Measurements from ENCODE around the gene ECHS1. TPM values are rescaled to one million over a fixed set of nuclear protein-coding genes. Genes with fewer than 3 reads are reported as not detected.
A peak's percentile ranks its signal among the peaks of the same experiment; 100 is the strongest.

ECHS1 gene
- total and polyA plus RNA-seq, 8 donors: 71.0 to 87.1 (median 76.7) TPM

GRCh38 chr10:133318494-133319127, 54.5 kb downstream of the ECHS1 start:
- H3K36me3 ChIP-seq: no peaks in the 10 kb centered on the region
- intact Hi-C loops (cut with DNase I): no loop called here
- H3K27ac ChIP-seq: no peak overlapping the region
- peak in 3 of 4 donors; percentile 52 to 93 (median 56) for DNase-seq
- no peaks in the 10 kb centered on the region for H3K9me3 ChIP-seq
- ATAC-seq: peak; percentile 98
- peaks cover 0 to 13% of the 10 kb centered on the region in 2 donors for H3K4me1 ChIP-seq
- peak; percentile 59 to 78 for TF ChIP-seq CTCF (IDR thresholded peaks at IDR 0.05)
- H3K4me3 ChIP-seq: no peak overlapping the region
- H3K27me3 ChIP-seq: peaks cover 0 to 35% of the 10 kb centered on the region in 2 donors

- H3K4me1 ChIP-seq: peaks cover 0 to 14% of the 10 kb centered on the region in 2 donors
- H3K27ac ChIP-seq: no peak overlapping the region
- H3K4me3 ChIP-seq: no peak overlapping the region
- no peak for ATAC-seq
- TF ChIP-seq CTCF (IDR thresholded peaks at IDR 0.05): no peak
- H3K36me3 ChIP-seq: peaks cover 0 to 16% of the 10 kb centered on the region in 2 donors
- H3K9me3 ChIP-seq: no peaks in the 10 kb centered on the region
- DNase-seq: no peak
- H3K27me3 ChIP-seq: peaks cover 0 to 28% of the 10 kb centered on the region in 2 donors
- intact Hi-C loops (cut with DNase I): no loop called here
These were observed 56.4 kb downstream of the ECHS1 start for GRCh38 chr10:133316732-133317131.

GRCh38 chr10:133316266-133316665, 56.9 kb downstream of the ECHS1 start:
- peaks cover 0 to 28% of the 10 kb centered on the region in 2 donors for H3K27me3 ChIP-seq
- ATAC-seq (no peak), DNase-seq (peak in 1 of 4 donors; percentile 3)
- H3K4me3 ChIP-seq: no peak overlapping the region
- no peaks in the 10 kb centered on the region for H3K9me3 ChIP-seq
- TF ChIP-seq CTCF (IDR thresholded peaks at IDR 0.05): no peak
- intact Hi-C loops (cut with DNase I): no loop called here
- peaks cover 0 to 14% of the 10 kb centered on the region in 2 donors for H3K4me1 ChIP-seq
- no peak overlapping the region for H3K27ac ChIP-seq
- peaks cover 0 to 21% of the 10 kb centered on the region in 2 donors for H3K36me3 ChIP-seq

- H3K9me3 ChIP-seq: no peaks in the 10 kb centered on the region
- intact Hi-C loops (cut with DNase I): no loop called here
- peaks cover 0 to 25% of the 10 kb centered on the region in 2 donors for H3K27me3 ChIP-seq
- H3K4me1 ChIP-seq: peaks cover 0 to 14% of the 10 kb centered on the region in 2 donors
- ATAC-seq: no peak
- peak in 1 of 4 donors; percentile 28 for DNase-seq
- H3K36me3 ChIP-seq: peaks cover 0 to 23% of the 10 kb centered on the region in 2 donors
- H3K27ac ChIP-seq: no peak overlapping the region
- no peak for TF ChIP-seq CTCF (IDR thresholded peaks at IDR 0.05)
- no peak overlapping the region for H3K4me3 ChIP-seq
These were observed 57.3 kb downstream of the ECHS1 start for GRCh38 chr10:133315847-133316246.

GRCh38 chr10:133314911-133315310, 58.2 kb downstream of the ECHS1 start:
- Histone ChIP-seq H3K4me3 (no peak overlapping the region), H3K9me3 (no peaks in the 10 kb centered on the region), H3K27ac (no peak overlapping the region), H3K4me1 (peaks cover 0 to 14% of the 10 kb centered on the region in 2 donors), H3K27me3 (peaks cover 0 to 16% of the 10 kb centered on the region in 2 donors), H3K36me3 (peaks cover 0 to 32% of the 10 kb centered on the region in 2 donors)
- intact Hi-C loops (cut with DNase I): no loop called here
- DNase-seq (peak in 1 of 4 donors; percentile 63), ATAC-seq (no peak)
- no peak for TF ChIP-seq CTCF (IDR thresholded peaks at IDR 0.05)
